ENCODE results near the gene TBC1D22A.

Gene TBC1D22A

DNA sequence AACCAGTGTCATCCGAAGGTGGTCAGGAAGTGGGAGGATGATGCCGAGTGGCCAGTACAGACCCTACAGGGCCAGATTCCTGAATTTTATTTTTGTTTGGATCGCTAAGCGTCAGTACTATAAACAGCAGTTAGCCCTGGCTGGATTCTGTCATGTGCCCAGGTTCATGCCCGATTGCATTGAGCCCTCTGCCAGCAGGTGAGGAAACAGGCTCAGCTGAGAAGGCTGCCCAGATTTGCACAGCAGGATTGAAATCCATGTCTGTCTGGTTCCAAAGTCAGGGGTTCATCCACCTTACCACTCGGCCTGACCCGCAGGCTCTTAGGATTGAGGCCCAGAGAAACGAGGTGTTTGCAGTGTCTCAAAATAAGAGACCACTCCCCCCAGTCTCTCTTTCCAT, 9.1 kb upstream of the TBC1D22A start:
- no peak for DNase-seq (ENCODE audit: low read depth, low spot score)

GRCh38 chr22:46753761-46754109, 8.7 kb upstream of the TBC1D22A start:
- no peak for DNase-seq (ENCODE audit: low read depth, low spot score)

DNA sequence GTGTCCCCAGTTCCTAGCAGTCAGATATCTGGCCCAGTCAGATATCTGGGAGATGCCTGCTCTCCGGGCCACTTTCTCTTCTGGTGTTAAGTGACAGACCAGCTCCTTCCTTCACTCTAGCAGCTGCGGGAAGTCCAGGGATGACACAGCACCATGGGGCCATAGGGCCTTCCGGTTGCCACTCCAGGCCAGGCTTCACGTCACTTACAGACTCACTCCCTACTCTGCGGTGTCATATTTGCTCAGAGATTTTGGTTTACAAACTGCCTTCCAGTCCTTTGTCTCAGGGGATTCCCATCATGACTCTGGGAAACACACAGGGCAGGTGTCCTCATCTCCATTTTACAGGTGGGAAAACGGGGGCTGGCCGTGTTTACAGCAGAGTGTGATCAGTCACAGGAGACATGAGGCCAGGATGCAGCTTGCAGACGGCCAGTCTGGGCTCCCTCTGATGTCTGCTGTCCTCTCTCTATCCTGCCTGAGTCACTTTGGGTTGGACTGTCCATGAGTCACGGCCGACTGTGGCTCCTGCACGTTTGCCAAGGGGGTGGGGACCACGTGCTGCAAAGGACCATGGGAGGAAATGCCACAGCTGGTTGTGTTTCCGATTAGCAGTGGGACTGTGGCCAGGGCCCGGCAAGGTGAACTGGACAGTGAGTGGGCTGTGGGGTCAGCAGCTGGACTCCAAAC, 8.2 kb upstream of the TBC1D22A start:
- no peak for DNase-seq (ENCODE audit: low read depth, low spot score)

GRCh38 chr22:46754826-46755225, 7.6 kb upstream of the TBC1D22A start:
- DNase-seq (ENCODE audit: low read depth, low spot score): no peak

DNA sequence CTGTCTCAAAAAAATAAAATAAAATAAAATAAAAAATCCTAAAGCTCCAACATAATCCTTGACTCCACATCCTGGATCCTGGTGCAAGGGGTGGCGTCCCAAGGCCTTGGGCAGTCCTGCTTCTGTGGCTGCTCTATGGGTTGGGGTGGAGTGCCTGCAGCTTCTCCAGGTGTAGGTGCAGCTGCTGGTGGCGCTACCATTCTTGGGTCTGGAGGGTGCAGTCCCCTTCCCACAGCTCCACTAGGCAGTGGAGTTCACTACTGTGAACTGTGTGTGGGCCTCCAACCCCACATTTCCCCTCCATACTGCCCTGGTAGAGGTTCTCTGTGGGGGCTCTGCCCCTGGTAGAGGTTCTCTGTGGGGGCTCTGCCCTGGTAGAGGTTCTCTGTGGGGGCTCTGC, 6.9 kb upstream of the TBC1D22A start:
- DNase-seq (ENCODE audit: low read depth, low spot score): no peak

GRCh38 chr22:46756097-46756496, 6.4 kb upstream of the TBC1D22A start:
- DNase-seq (ENCODE audit: low read depth, low spot score): no peak

- DNase-seq (ENCODE audit: low read depth, low spot score): no peak
These were observed 5.3 kb upstream of the TBC1D22A start for GRCh38 chr22:46757104-46757503.

GRCh38 chr22:46758121-46758520, 4.3 kb upstream of the TBC1D22A start:
- DNase-seq (ENCODE audit: low read depth, low spot score): no peak

GRCh38 chr22:46758867-46759290, 3.6 kb upstream of the TBC1D22A start:
- no peak for DNase-seq (ENCODE audit: low read depth, low spot score)

DNA sequence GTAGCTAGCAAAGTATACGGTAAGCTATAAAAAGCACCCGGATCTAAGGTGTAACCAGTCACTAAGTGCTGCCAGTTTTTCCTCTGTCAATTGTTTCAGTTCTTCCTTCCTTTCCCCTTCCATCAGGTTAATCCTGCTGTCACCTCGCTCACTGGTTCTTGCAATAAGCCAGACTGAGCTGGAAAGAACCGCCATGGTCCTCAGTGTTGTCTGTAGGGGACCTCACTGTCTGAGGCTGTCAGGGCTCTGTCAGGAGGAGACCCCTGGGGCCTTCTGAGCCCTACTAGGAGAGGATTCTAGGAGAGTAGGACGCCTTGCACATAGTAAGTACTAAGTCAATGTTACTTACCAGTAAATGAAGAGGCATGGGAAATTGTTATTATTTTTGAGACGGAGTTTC, 1.4 kb upstream of the TBC1D22A start:
- DNase-seq (ENCODE audit: low read depth, low spot score): no peak

DNA sequence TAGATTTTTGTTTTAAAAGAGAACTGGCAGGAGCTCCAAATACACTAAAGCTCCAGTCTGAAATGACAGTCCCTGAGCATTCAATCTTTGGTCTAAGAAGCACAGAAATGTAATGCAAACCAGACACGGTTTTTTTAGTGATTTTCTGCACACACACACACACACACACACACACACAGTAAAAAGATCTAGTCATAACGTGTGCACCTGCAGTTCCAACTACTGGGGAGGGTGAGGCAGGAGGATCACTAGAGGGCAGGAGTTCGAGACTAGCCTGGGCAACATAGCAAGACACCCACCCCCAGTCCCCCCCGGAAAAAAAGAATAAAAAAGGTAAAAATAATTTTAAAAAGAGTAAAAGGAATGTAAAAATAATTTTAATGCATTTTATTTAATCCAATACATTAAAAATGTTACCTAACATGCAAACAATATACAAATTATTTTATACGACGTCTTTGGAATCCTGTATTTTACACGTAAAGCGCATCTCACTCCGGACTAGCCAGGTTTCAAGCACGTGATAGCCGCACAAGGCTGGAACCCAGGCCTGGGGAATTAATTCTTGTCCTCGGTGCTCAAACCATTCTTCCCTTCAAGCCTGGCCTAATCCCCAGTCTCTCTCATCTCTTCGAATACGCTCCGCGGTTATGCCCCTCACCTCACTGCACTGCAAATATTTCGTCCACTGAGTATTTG, 762 bp upstream of the TBC1D22A start:
- no peak for DNase-seq (ENCODE audit: low read depth, low spot score)

- DNase-seq (ENCODE audit: low read depth, low spot score): no peak
These were observed 728 bp downstream of the TBC1D22A start for GRCh38 chr22:46763051-46763705.

- DNase-seq (ENCODE audit: low read depth, low spot score): no peak
These were observed 1.8 kb downstream of the TBC1D22A start for GRCh38 chr22:46764140-46764680.

GRCh38 chr22:46764779-46765485, 2.5 kb downstream of the TBC1D22A start:
- no peak for DNase-seq (ENCODE audit: low read depth, low spot score)

- DNase-seq (ENCODE audit: low read depth, low spot score): no peak
These were observed 4.2 kb downstream of the TBC1D22A start for GRCh38 chr22:46766611-46767010.

DNA sequence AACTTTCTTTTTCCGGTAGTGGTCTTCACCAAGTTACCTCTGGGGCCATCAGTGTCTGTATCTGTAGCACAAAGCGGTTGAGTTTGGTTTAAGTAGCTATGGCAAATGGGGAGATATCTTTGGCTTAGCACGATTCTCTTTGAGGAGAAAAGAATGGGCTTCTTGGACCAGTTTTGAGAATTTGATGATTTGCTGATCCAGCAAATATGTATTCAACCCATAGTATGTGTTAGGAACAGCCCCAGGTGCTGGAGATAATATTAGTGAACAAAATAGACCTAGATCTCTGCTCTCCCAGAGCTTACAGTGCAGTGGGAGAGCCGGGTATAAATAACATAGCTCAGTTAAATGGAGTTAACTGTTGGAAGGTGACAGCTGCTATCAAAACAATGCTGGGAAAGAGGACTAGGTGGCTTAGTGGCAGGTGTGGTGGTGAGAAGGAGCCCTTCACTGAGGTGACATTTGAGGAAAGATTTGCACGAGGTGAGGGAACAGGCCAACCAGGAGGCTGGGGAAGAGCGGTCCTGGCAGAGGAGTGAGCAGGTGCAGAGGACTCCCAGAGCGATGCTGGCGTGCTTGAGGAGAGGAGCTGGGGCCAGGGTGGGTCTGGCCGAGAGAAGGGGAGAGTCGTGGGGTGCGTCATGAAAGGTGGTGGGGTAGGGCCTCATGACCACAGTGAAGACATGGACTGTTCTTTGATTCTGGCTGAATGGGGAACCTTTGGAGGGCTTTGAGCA, 5.0 kb downstream of the TBC1D22A start:
- DNase-seq (ENCODE audit: low read depth, low spot score): no peak

DNA sequence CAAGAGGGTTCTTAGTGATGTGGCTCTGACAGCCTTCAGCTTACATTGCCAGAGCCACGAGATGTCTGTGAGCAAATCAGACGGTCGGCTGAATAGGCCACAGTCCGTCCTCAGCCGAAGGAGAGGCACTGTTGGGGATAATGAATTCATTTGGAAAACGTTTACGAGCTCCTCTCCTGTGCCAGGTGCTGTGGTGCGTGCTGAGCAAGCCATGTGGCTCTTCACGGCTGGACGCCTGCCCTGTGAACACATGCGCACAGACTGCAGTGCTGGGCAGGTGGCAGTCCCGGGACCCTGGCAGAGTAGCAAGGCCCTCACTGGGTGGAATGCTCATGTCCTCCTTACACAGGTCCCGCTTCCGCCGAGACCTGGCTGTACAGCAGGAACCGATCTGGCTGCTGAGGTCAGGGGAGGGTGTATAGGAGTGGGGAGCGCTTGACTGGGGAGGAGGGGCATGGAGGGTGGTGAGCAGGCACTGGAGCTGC, 6.8 kb downstream of the TBC1D22A start:
- no peak for DNase-seq (ENCODE audit: low read depth, low spot score)

GRCh38 chr22:46769706-46770105, 7.3 kb downstream of the TBC1D22A start:
- DNase-seq (ENCODE audit: low read depth, low spot score): no peak

DNA sequence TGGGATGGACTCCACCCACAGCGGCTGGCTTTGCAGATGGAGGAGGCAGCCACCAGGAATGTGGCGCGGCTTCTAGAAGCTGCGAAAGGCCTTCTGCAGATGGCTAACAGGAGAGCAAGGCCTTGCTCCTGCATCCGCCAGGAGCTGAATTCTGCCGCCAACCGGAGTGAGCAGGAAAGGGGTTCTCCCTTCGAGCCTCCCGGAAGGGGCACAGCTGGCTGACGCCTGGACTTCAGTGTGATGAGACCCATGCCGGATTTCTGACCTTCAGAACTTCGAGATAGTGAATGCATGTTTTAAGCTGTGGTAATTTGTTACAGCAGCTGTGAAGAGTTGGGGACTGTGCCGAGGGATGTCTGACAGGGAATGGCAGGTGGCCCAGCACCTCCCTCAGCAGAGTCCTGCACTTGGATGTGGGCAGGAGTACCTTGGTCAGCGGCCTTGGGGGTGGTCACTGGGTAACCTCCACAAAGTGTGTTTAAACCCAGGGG, 7.7 kb downstream of the TBC1D22A start:
- DNase-seq (ENCODE audit: low read depth, low spot score): no peak

- no peak for DNase-seq (ENCODE audit: low read depth, low spot score)
These were observed 8.3 kb downstream of the TBC1D22A start for GRCh38 chr22:46770726-46771125.

GRCh38 chr22:46773076-46773475, 10.6 kb downstream of the TBC1D22A start:
- no peak for DNase-seq (ENCODE audit: low read depth, low spot score)
